IMR-90 (cell line): ENCODE results near the gene UBTD1. TPM values are rescaled to one million over a fixed set of nuclear protein-coding genes. Genes with fewer than 3 reads are reported as not detected.

Experiments used
- ATAC-seq: fragments of 200-7000 bp; cut with Tn5 transposase; 2 replicates; pipeline ENCODE4 v1.9.1; 2020; ENCODE audit warnings: low read depth, mild to moderate bottlenecking, moderate library complexity
- BruUV-seq: library from RNA; stranded (reverse); fragments of 400-500 nt; replicated peaks from 2 replicates; lab custom pipeline; 2021; lab: Mats Ljungman, UMichigan
- CTCF ChIA-PET: fragments of 300-600 bp; formaldehyde crosslinking; extraction: SDS; loops from one replicate; lab custom pipeline; 2021; ENCODE audit warnings: antibody characterized with exemption; lab: Yijun Ruan, JAX
- POLR2A ChIA-PET: fragments of 300-600 bp; sonication (Branson Sonifier 250); formaldehyde crosslinking; loops from one replicate; lab custom pipeline; 2022; ENCODE audit warnings: antibody characterized with exemption; ENCODE audit not compliant: unreplicated experiment; lab: Charles Lee
- DNase-seq: peaks from one replicate; pipeline ENCODE4 v3.0.0; 2013
- H2AFZ ChIP-seq: replicated peaks from 2 replicates; pipeline ENCODE3; 2013; ENCODE audit warnings: low read length, mild to moderate bottlenecking; ENCODE audit not compliant: poor library complexity
- H2AK5ac ChIP-seq: 2 replicates; pipeline ENCODE4 v1.6.1; 2013; ENCODE audit warnings: low read depth, low read length, inconsistent platforms
- H2AK9ac ChIP-seq: replicated peaks from 2 replicates; pipeline ENCODE3; 2013; ENCODE audit warnings: mild to moderate bottlenecking, low read depth, low read length, moderate library complexity; ENCODE audit not compliant: poor library complexity
- H2BK120ac ChIP-seq: 2 replicates; pipeline ENCODE4 v1.6.1; 2013; ENCODE audit warnings: low read depth, low read length, inconsistent platforms
- H2BK15ac ChIP-seq: 3 replicates; pipeline ENCODE4 v1.6.1; 2013; ENCODE audit warnings: low read depth, low read length, inconsistent platforms
- H2BK20ac ChIP-seq: 2 replicates; pipeline ENCODE4 v1.6.1; 2013; ENCODE audit warnings: low read depth, mild to moderate bottlenecking, inconsistent platforms, low read length, moderate library complexity
- H2BK5ac ChIP-seq: 2 replicates; pipeline ENCODE4 v1.6.1; 2013; ENCODE audit warnings: mild to moderate bottlenecking, low read depth, low read length, inconsistent platforms; ENCODE audit not compliant: poor library complexity, severe bottlenecking
- H3K14ac ChIP-seq: replicated peaks from 2 replicates; pipeline ENCODE4 v1.6.1; 2013; ENCODE audit warnings: low read depth, low read length, inconsistent platforms
- H3K18ac ChIP-seq: 2 replicates; pipeline ENCODE4 v1.6.1; 2013; ENCODE audit warnings: low read depth, low read length, control low read depth
- H3K23ac ChIP-seq: 2 replicates; pipeline ENCODE4 v1.6.1; 2013; ENCODE audit warnings: low read depth, low read length, inconsistent platforms
- H3K27ac ChIP-seq: 2 replicates; pipeline ENCODE4 v1.5.1; 2013; ENCODE audit warnings: mild to moderate bottlenecking, control low read depth, low read length; ENCODE audit not compliant: insufficient read depth
- H3K27me3 ChIP-seq: 2 replicates; pipeline ENCODE4 v1.6.1; 2013; ENCODE audit warnings: low read length; ENCODE audit not compliant: control insufficient read depth, insufficient read depth
- H3K36me3 ChIP-seq: 2 replicates; pipeline ENCODE4 v1.6.1; 2013; ENCODE audit warnings: low read length, mixed read lengths; ENCODE audit not compliant: control insufficient read depth, insufficient read depth
- H3K4ac ChIP-seq: 2 replicates; pipeline ENCODE4 v1.6.1; 2013; ENCODE audit warnings: low read depth, low read length, inconsistent platforms
- H3K4me1 ChIP-seq: 2 replicates; pipeline ENCODE4 v1.6.1; 2013; ENCODE audit warnings: low read length, mixed read lengths; ENCODE audit not compliant: control insufficient read depth, insufficient read depth
- H3K4me2 ChIP-seq: 2 replicates; pipeline ENCODE4 v1.6.1; 2013; ENCODE audit warnings: low read depth, mild to moderate bottlenecking, control low read depth, low read length, moderate library complexity
- H3K4me3 ChIP-seq: 2 replicates; pipeline ENCODE4 v1.5.1; 2013; ENCODE audit warnings: low read depth, mild to moderate bottlenecking, control low read depth, low read length, moderate library complexity; ENCODE audit not compliant: insufficient read depth
- H3K56ac ChIP-seq: 2 replicates; pipeline ENCODE4 v1.6.1; 2013; ENCODE audit warnings: low read length, inconsistent platforms; ENCODE audit not compliant: insufficient read depth; ENCODE audit errors: extremely low read depth
- H3K79me1 ChIP-seq, 2 experiments: 2 replicates each; pipeline ENCODE4 v1.6.1; 2013; ENCODE audit warnings: low read length in 2 of 2, inconsistent platforms in 1 of 2, low read depth in 1 of 2
- H3K9ac ChIP-seq: 2 replicates; pipeline ENCODE4 v1.6.1; 2013; ENCODE audit warnings: low read depth, low read length, control low read depth
- H3K9me1 ChIP-seq: 2 replicates; pipeline ENCODE4 v1.6.1; 2013; ENCODE audit warnings: low read length, inconsistent platforms; ENCODE audit not compliant: insufficient read depth
- H3K9me3 ChIP-seq: 2 replicates; pipeline ENCODE4 v1.6.1; 2013; ENCODE audit warnings: low read length; ENCODE audit not compliant: control insufficient read depth, insufficient read depth
- H4K20me1 ChIP-seq: 2 replicates; pipeline ENCODE4 v1.6.1; 2013; ENCODE audit warnings: low read length, inconsistent platforms; ENCODE audit not compliant: insufficient read depth
- H4K5ac ChIP-seq: 2 replicates; pipeline ENCODE4 v1.6.1; 2013; ENCODE audit warnings: mild to moderate bottlenecking, low read depth, low read length, control low read depth
- H4K8ac ChIP-seq, 2 experiments: 2 replicates each; pipeline ENCODE4 v1.6.1; 2013; ENCODE audit warnings: low read depth in 2 of 2, low read length in 2 of 2, control low read depth in 1 of 2, inconsistent platforms in 1 of 2
- H4K91ac ChIP-seq: 2 replicates; pipeline ENCODE4 v1.6.1; 2013; ENCODE audit warnings: low read depth, low read length, inconsistent platforms; ENCODE audit not compliant: insufficient read depth
- CEBPB ChIP-seq: IDR thresholded peaks from 2 replicates; pipeline ENCODE4 v1.6.1; 2012; ENCODE audit warnings: low read depth, low read length, improper control_type of control experiment
- MAZ ChIP-seq: IDR thresholded peaks from 2 replicates; pipeline ENCODE4 v1.6.1; 2012; ENCODE audit warnings: low read depth, mild to moderate bottlenecking, low read length, improper control_type of control experiment, moderate library complexity, borderline replicate concordance
- NFE2L2 ChIP-seq: fragments of 150-350 bp; IDR thresholded peaks from 2 replicates; pipeline ENCODE4 v1.6.1; 2016; ENCODE audit warnings: low read depth, mild to moderate bottlenecking, low read length
- RAD21 ChIP-seq: IDR thresholded peaks from 2 replicates; pipeline ENCODE4 v1.6.1; 2012; ENCODE audit warnings: low read length, improper control_type of control experiment
- RFX5 ChIP-seq: IDR thresholded peaks from 2 replicates; pipeline ENCODE4 v1.8.0; 2012; ENCODE audit warnings: low read depth, mild to moderate bottlenecking, low read length, moderate library complexity
- SMC3 ChIP-seq: fragments of 150-350 bp; IDR thresholded peaks from 2 replicates; pipeline ENCODE4 v1.6.1; 2016; ENCODE audit warnings: low read depth, mild to moderate bottlenecking, antibody characterized with exemption, low read length, moderate library complexity
- WGBS, 2 experiments: methylation state at CpG; one replicate each; pipeline versions ENCODE4 v1.1.5 to v1.1.7; 2013; ENCODE audit warnings: missing lambda C conversion rate in 2 of 2; ENCODE audit not compliant: insufficient read length in 1 of 2; ENCODE audit errors: extremely low coverage in 2 of 2; 5-methylcytosine and 5-hydroxymethylcytosine counted together
- dilution Hi-C: fragments of 300-500 bp; cut with HindIII; formaldehyde crosslinking; loops from one replicate; pipeline ENCODE4 v1.14.3; 2018; ENCODE audit warnings: low sequenced_read_pairs; ENCODE audit not compliant: unreplicated experiment
- in situ Hi-C: fragments of 300-500 bp; cut with MboI; formaldehyde crosslinking; loops from 3 replicates; pipeline ENCODE4 v1.14.3; 2019; ENCODE audit warnings: low sequenced_read_pairs, inconsistent platforms, mixed read lengths
- intact Hi-C: fragments of 100-400 bp; cut with micrococcal nuclease; formaldehyde crosslinking; loops from 2 replicates; pipeline ENCODE4 v1.10.0; 2022
- polyA plus RNA-seq, 3 experiments: library from polyadenylated mRNA; depleted of rRNA; stranded (reverse); fragments of >200 nt; gene quantifications; 2 replicates each; pipeline ENCODE4 v1.2.3, GENCODE V29; 2012; ENCODE audit warnings: low replicate concordance in 1 of 3
- total RNA-seq: library from RNA; depleted of rRNA; stranded (reverse); fragments of >200 nt; gene quantifications from 2 replicates; pipeline ENCODE4 v1.2.3, GENCODE V29; 2012
- TF ChIP-seq, protein P1 (sequence below): conservative IDR thresholded peaks from 2 replicates; pipeline ENCODE4 v1.5.1; 2012; ENCODE audit warnings: mild to moderate bottlenecking, low read depth, low read length, improper control_type of control experiment

Gene UBTD1
- total and polyA plus RNA-seq, 2 of the 4 experiments (the other 2 are of a cell fraction) = 21.9 to 44.9 TPM

DNA sequence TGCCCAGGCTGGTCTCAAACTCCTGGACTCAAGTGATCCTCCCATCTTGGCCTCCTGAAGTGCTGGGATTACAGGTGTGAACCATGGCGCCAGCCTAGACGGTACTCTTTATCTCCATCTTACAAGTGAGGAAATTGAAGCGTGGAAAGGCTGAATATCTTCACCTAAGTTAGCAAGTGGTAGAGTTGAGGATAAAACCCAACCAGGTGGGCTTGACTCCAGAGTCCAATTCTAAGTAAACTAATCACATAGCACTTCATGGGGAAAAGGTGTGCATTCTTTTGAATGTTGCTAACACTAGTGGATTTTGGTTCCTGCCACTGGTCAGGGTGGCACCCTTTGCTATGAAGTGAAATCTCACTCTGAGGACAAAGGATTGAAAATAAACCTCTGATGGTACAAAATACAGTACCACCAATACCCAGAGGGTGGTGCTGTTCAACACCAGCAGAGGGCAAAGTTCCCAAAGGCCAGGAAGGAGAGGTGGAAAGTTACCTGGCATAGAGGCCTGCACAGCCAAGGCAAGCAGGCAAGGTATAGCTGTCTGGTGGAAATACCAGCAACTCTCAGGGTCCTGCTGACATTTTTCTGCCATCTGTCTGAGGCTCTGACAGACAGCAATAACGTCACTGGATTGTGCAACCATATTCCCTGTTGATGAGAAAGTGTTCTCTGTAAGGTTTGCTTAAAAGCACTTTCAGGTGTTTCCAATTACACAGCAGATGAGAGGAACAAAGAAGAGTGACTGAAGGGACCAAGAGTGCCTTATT is 35.2 kb upstream of the UBTD1 start:
- intact Hi-C loops (loop anchor here (1.0 to 2.0 kb wide), 4 partner anchors 90 to 268 kb away; no protein-coding TSS in a partner anchor), dilution Hi-C loops (no loop called here), in situ Hi-C loops (loop anchor here (5.0 kb wide), 1 partner anchor 89 kb away; no protein-coding TSS in a partner anchor)
- ChIA-PET POLR2A (no interaction called here), CTCF (interaction anchor here (0.5 to 1.6 kb wide), 3 partner anchors 13 to 189 kb away, joined by 3 to 8 read pairs (median 4); no protein-coding TSS in a partner anchor)
- WGBS, 2 experiments = no CpG with 5 or more reads among the region's 4 CpGs
- Histone ChIP-seq H3K9ac (no peak overlapping the region), H2BK20ac (no peak overlapping the region), H2BK5ac (no peak overlapping the region), H3K18ac (no peak overlapping the region), H2BK120ac (no peak overlapping the region), H3K4me2 (no peak overlapping the region), H4K91ac (no peak overlapping the region), H3K27ac (no peak overlapping the region), H3K9me3 (no peaks in the 10 kb centered on the region), H2BK15ac (no peak overlapping the region), H2AK9ac (peak overlapping the region; percentile 83), H3K36me3 (peaks cover 79% of the 10 kb centered on the region), H2AFZ (no peak overlapping the region), H3K14ac (no peak overlapping the region), H3K79me1 (peaks cover 12 to 22% of the 10 kb centered on the region in 2 experiments; a peak in 3 of 4 replicates), H3K4me3 (no peak overlapping the region), H3K23ac (no peak overlapping the region), H4K8ac (no peak overlapping the region), H4K5ac (no peak overlapping the region), H3K27me3 (no peaks in the 10 kb centered on the region), H2AK5ac (no peak overlapping the region), H3K4me1 (peaks cover 9% of the 10 kb centered on the region), H3K9me1 (no peaks in the 10 kb centered on the region), H4K20me1 (peaks cover 11% of the 10 kb centered on the region; the same call in 1 of the 2 replicates), H3K4ac (no peak overlapping the region), H3K56ac (no peak overlapping the region)
- peak; percentile 67 for ATAC-seq
- TF ChIP-seq, protein P1, sequence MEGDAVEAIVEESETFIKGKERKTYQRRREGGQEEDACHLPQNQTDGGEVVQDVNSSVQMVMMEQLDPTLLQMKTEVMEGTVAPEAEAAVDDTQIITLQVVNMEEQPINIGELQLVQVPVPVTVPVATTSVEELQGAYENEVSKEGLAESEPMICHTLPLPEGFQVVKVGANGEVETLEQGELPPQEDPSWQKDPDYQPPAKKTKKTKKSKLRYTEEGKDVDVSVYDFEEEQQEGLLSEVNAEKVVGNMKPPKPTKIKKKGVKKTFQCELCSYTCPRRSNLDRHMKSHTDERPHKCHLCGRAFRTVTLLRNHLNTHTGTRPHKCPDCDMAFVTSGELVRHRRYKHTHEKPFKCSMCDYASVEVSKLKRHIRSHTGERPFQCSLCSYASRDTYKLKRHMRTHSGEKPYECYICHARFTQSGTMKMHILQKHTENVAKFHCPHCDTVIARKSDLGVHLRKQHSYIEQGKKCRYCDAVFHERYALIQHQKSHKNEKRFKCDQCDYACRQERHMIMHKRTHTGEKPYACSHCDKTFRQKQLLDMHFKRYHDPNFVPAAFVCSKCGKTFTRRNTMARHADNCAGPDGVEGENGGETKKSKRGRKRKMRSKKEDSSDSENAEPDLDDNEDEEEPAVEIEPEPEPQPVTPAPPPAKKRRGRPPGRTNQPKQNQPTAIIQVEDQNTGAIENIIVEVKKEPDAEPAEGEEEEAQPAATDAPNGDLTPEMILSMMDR = peak; percentile 83
- no peak; the same call in 1 of the 2 replicates for TF ChIP-seq NFE2L2
- TF ChIP-seq RAD21 = peak; percentile 77
- TF ChIP-seq SMC3 = peak; percentile 83
- TF ChIP-seq MAZ = no peak
- peak; percentile 93 for TF ChIP-seq CEBPB
- no peak for TF ChIP-seq RFX5
- DNase-seq = peak; percentile 69
- BruUV-seq = no TSS peak
